ENCODE data around the gene WSB1. TPM values are rescaled to one million over a fixed set of nuclear protein-coding genes. Genes with fewer than 3 reads are reported as not detected.

The WSB1 gene
- total and polyA plus RNA-seq, 2 of the 8 experiments (the other 6 are each of a cell fraction or from before 2014, with no cell fraction given), result 113 to 140 TPM

GRCh38 chr17:27245230-27245696 lies 48.7 kb upstream of the WSB1 start (continued):
- TF ChIP-seq, protein P1, sequence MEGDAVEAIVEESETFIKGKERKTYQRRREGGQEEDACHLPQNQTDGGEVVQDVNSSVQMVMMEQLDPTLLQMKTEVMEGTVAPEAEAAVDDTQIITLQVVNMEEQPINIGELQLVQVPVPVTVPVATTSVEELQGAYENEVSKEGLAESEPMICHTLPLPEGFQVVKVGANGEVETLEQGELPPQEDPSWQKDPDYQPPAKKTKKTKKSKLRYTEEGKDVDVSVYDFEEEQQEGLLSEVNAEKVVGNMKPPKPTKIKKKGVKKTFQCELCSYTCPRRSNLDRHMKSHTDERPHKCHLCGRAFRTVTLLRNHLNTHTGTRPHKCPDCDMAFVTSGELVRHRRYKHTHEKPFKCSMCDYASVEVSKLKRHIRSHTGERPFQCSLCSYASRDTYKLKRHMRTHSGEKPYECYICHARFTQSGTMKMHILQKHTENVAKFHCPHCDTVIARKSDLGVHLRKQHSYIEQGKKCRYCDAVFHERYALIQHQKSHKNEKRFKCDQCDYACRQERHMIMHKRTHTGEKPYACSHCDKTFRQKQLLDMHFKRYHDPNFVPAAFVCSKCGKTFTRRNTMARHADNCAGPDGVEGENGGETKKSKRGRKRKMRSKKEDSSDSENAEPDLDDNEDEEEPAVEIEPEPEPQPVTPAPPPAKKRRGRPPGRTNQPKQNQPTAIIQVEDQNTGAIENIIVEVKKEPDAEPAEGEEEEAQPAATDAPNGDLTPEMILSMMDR (IDR thresholded peaks at IDR 0.05; ENCODE audit: control extremely low read depth in 1 of 3, insufficient read depth in 1 of 3, low read depth in 1 of 3, low read length in 3 of 3), result peak; percentile 85 to 89 (median 88)
- no peak for TF ChIP-seq JUN (IDR thresholded peaks at IDR 0.05; ENCODE audit: low read depth, low read length)

All from H1 (cell line).